Measurements from ENCODE around the gene SPAG16. TPM values are rescaled to one million over a fixed set of nuclear protein-coding genes. Genes with fewer than 3 reads are reported as not detected.

SPAG16 gene
- total RNA-seq, 1 experiment from 2014 or later, result 30.0 TPM

DNA sequence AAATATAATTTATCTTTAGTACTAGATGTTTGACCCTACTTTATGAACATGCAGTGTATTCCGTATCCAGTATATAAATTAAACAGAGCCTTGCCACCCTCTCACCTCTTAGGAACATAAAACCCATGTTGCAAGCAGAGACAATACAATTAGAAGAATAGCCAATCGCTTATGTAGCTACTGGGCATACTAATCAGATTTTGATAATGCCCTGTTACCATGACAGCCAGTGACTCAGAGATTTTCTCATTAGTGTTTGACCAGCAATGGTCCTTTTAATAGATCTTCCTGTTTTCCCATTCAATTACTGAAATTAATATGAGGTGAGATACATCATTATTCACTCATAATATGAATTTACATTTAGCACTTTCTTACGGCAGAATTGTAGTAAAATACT lies 579.3 kb downstream of the SPAG16 start:
- ChIA-PET POLR2A (ENCODE audit: unreplicated experiment) (no interaction called here), CTCF (no interaction called here)
- H2AFZ ChIP-seq, result no peak overlapping the region
- H3K4me3 ChIP-seq, result no peak overlapping the region
- no peak for TF ChIP-seq EZH2 (IDR thresholded peaks at IDR 0.05; ENCODE audit: low read depth)
- TF ChIP-seq, protein P1, sequence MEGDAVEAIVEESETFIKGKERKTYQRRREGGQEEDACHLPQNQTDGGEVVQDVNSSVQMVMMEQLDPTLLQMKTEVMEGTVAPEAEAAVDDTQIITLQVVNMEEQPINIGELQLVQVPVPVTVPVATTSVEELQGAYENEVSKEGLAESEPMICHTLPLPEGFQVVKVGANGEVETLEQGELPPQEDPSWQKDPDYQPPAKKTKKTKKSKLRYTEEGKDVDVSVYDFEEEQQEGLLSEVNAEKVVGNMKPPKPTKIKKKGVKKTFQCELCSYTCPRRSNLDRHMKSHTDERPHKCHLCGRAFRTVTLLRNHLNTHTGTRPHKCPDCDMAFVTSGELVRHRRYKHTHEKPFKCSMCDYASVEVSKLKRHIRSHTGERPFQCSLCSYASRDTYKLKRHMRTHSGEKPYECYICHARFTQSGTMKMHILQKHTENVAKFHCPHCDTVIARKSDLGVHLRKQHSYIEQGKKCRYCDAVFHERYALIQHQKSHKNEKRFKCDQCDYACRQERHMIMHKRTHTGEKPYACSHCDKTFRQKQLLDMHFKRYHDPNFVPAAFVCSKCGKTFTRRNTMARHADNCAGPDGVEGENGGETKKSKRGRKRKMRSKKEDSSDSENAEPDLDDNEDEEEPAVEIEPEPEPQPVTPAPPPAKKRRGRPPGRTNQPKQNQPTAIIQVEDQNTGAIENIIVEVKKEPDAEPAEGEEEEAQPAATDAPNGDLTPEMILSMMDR (conservative IDR thresholded peaks at IDR 0.05), result no peak
- intact Hi-C loops (cut with micrococcal nuclease; ENCODE audit: unreplicated experiment), result loop anchor here (10.0 kb wide), 1 partner anchor 361 kb away; no protein-coding TSS in a partner anchor
- H3K79me2 ChIP-seq (ENCODE audit: low read depth), result no peaks in the 10 kb centered on the region
- H3K9me2 ChIP-seq (ENCODE audit: insufficient read depth), result no peaks in the 10 kb centered on the region
- BruUV-seq (replicated peaks), result no TSS peak
- no peak overlapping the region for H3K4me2 ChIP-seq
- no peaks in the 10 kb centered on the region for H3K36me3 ChIP-seq (ENCODE audit: low read depth)
- H3K27ac ChIP-seq, result no peak overlapping the region
- DNase-seq, result no peak
- H3F3A ChIP-seq (ENCODE audit: insufficient read depth, low read depth), result no peaks in the 10 kb centered on the region
- H3K9me3 ChIP-seq (ENCODE audit: insufficient read depth, low read depth), result no peaks in the 10 kb centered on the region
- H4K20me1 ChIP-seq (ENCODE audit: insufficient read depth), result no peaks in the 10 kb centered on the region
- no peaks in the 10 kb centered on the region for H3K27me3 ChIP-seq (ENCODE audit: insufficient read depth, low read depth)
- no peaks in the 10 kb centered on the region for H3K4me1 ChIP-seq (replicated peaks; ENCODE audit: insufficient read depth)

DNA sequence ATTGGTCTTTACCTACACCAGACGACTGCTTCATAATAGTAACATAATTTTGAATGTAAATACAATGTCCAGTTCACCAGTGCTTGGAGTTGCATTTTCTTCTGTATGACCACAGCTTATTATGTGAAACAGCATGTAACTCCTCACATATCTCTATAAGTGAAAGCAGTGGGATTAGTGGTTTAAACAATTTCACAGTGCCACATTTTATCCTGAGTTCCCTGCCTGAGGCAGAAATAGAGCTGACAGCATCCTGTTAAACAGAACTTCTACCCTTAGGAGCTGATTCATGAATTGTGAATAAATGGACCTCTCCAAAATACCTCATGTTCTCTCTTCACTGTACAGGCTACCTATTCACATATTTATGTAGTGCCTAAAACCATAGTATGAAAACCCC lies 584.3 kb downstream of the SPAG16 start:
- Histone ChIP-seq H3K79me2 (ENCODE audit: low read depth) (no peaks in the 10 kb centered on the region), H3K27ac (no peak overlapping the region), H3F3A (ENCODE audit: insufficient read depth, low read depth) (no peaks in the 10 kb centered on the region), H3K36me3 (ENCODE audit: low read depth) (no peaks in the 10 kb centered on the region), H3K27me3 (ENCODE audit: insufficient read depth, low read depth) (no peaks in the 10 kb centered on the region), H3K4me3 (no peak overlapping the region), H2AFZ (peak overlapping the region; percentile 30; the same call in 1 of the 2 replicates), H3K9me3 (ENCODE audit: insufficient read depth, low read depth) (no peaks in the 10 kb centered on the region), H4K20me1 (ENCODE audit: insufficient read depth) (no peaks in the 10 kb centered on the region), H3K4me1 (replicated peaks; ENCODE audit: insufficient read depth) (no peaks in the 10 kb centered on the region), H3K9me2 (ENCODE audit: insufficient read depth) (no peaks in the 10 kb centered on the region; the same call in 1 of the 2 replicates), H3K4me2 (no peak overlapping the region)
- no peak for DNase-seq
- POLR2A ChIA-PET (ENCODE audit: unreplicated experiment), result no interaction called here
- CTCF ChIA-PET, result no interaction called here
- TF ChIP-seq, protein P1 (conservative IDR thresholded peaks at IDR 0.05), result no peak
- TF ChIP-seq EZH2 (IDR thresholded peaks at IDR 0.05; ENCODE audit: low read depth), result no peak
- no TSS peak for BruUV-seq (replicated peaks)
- intact Hi-C loops (cut with micrococcal nuclease; ENCODE audit: unreplicated experiment), result loop anchor here (10.0 kb wide), 1 partner anchor 356 kb away; no protein-coding TSS in a partner anchor

DNA sequence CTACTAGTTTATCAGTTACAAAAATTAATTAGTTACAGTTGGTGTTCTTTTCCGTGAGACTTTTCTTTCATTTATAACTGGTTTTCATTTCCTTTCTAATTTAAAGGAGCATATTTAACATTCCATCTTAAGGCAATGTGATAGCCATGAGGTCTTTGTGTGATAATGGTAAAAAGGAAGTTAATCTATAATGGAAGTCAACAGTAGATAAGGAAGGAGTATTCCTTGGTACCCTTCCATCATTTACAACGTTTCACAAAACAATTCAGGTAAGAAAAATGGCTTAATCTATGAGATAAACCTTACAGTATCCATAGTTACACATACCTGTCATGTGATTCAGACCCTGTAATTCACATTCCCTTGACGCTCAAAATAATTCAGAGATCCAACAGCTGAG lies 601.2 kb downstream of the SPAG16 start:
- TF ChIP-seq EZH2 (IDR thresholded peaks at IDR 0.05; ENCODE audit: low read depth), result no peak
- TF ChIP-seq, protein P1 (conservative IDR thresholded peaks at IDR 0.05), result no peak
- H3K4me3 ChIP-seq, result no peak overlapping the region
- CTCF ChIA-PET, result no interaction called here

More for the DNA sequence above, 601.2 kb downstream of the SPAG16 start:
- H3K4me2 ChIP-seq, result no peak overlapping the region
- intact Hi-C loops (cut with micrococcal nuclease; ENCODE audit: unreplicated experiment), result no loop called here
- no peak overlapping the region for H2AFZ ChIP-seq
- H3K79me2 ChIP-seq (ENCODE audit: low read depth), result no peaks in the 10 kb centered on the region
- no peaks in the 10 kb centered on the region for H3K36me3 ChIP-seq (ENCODE audit: low read depth)
- no peaks in the 10 kb centered on the region for H3F3A ChIP-seq (ENCODE audit: insufficient read depth, low read depth)
- no peak for DNase-seq
- no peaks in the 10 kb centered on the region for H3K9me3 ChIP-seq (ENCODE audit: insufficient read depth, low read depth)
- no peaks in the 10 kb centered on the region for H3K27me3 ChIP-seq (ENCODE audit: insufficient read depth, low read depth)
- H3K27ac ChIP-seq, result no peak overlapping the region
- POLR2A ChIA-PET (ENCODE audit: unreplicated experiment), result no interaction called here
- BruUV-seq (replicated peaks), result no TSS peak
- H3K4me1 ChIP-seq (replicated peaks; ENCODE audit: insufficient read depth), result no peaks in the 10 kb centered on the region
- H4K20me1 ChIP-seq (ENCODE audit: insufficient read depth), result no peaks in the 10 kb centered on the region
- no peaks in the 10 kb centered on the region for H3K9me2 ChIP-seq (ENCODE audit: insufficient read depth)

Data from PC-9 (cell line).